ENCODE data around the gene SLC35D2.

The SLC35D2 gene

GRCh38 chr9:96383165-96383942, at the start of gene SLC35D2:
Gene SLC35D2 (minus strand): TSS chr9:96383711. CDS start chr9:96383634, 77 bp downstream.
- FAIRE-seq, result no peak
- peak; percentile 78 for DNase-seq (ENCODE audit: low spot score)

DNA sequence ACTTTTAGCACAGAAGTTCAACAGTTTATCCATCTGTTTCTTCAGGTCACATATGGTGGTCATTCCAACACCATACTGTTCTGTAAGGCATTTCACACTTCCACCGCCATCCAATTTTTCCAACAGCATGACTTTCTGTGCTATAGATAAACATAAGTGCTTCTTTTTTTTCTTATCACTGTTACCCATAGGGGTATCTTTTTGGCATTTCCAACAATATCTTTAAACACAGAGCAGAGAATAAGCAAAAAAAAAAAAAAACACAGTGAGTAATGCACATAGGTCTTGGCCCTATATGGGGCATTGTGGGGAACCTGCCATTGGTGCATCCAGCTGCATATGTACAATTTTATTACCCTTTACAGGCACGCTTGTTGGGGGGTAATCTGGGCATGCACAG, 46.9 kb upstream of the SLC35D2 start:
- DNase-seq (ENCODE audit: low spot score) (no peak), FAIRE-seq (no peak)

DNA sequence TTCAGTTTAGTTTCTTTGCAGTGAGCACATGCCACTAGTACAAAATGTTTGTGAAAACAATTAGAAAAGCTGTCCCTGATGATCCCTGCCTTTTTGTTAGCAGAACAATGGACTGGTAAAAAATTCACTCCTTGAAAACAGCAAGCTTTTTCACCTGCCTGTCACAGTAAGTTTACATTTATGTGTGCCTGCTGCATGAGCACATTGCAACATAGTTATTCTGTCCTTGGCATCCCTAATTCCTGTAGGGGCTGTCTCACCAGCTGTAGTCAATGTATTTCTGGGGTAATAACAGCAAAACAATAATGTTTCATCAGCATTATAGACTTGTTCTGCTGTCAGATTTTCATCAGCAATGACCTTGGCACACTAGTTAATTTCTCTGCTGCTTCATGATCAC, 46.2 kb upstream of the SLC35D2 start:
- FAIRE-seq, result no peak
- DNase-seq (ENCODE audit: low spot score), result no peak

- FAIRE-seq (no peak), DNase-seq (ENCODE audit: low spot score) (no peak)
Measured at GRCh38 chr9:96425500-96426169, 42.1 kb upstream of the SLC35D2 start.

- no peak for FAIRE-seq
- DNase-seq (ENCODE audit: low spot score), result no peak
Measured at GRCh38 chr9:96423985-96424336, 40.5 kb upstream of the SLC35D2 start.

- FAIRE-seq, result no peak
- no peak for DNase-seq (ENCODE audit: low spot score)
Measured at GRCh38 chr9:96423322-96423984, 39.9 kb upstream of the SLC35D2 start.

DNA sequence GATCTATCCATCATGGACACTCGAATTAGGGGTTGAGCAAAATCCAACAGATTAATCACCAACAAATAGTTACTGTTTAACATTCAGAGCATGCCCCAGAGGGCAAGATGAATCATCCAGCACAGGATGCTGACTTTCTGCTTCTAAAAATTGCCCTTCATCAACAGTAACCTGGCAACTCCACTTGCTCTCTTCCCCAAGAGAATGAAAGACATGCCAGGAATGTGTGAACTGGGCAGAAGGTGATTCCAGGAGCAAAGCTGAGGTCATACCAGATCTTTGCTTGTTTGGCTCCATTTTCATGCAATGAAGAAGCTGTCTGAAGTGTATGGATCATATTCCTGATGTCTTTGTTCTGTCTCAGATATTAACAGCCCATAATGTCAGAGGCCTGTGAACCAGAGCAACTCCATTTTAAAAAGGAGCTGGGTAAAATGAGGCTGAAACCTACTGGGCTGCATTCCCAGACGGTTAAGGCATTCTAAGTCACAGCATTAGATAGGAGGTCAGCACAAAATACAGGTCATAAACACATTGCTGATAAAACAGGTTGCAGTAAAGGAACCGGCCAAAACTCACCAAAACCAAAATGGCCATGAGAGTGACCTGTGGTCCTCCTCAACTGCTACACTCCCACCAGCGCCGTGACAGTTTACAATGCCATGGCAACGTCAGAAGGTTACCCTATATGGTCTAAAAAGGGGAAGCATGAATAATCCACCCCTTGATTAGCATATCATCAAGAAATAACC, 37.1 kb upstream of the SLC35D2 start:
- peak; percentile 5 for FAIRE-seq
- DNase-seq (ENCODE audit: low spot score), result peak; percentile 83

DNA sequence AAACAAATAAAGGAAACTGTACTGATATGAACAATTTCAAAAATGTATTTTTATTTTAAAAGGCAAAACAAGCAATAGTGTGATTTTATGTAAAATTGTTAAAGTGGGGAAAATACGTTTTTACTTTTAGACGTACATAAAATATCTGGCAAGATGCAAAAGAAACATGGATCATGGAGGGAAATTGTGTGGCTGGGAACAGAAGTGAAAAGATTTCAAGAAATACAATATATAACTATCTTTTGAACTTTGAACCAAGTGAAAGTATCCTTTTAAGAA, 36.1 kb upstream of the SLC35D2 start:
- FAIRE-seq (no peak), DNase-seq (ENCODE audit: low spot score) (no peak)

GRCh38 chr9:96418920-96419690, 35.6 kb upstream of the SLC35D2 start:
- no peak for FAIRE-seq
- DNase-seq (ENCODE audit: low spot score), result peak; percentile 78

GRCh38 chr9:96418083-96418919, 34.8 kb upstream of the SLC35D2 start, which contains the start of gene ZNF367:
Gene ZNF367 (minus strand): TSS chr9:96418370. CDS start chr9:96418032, 338 bp downstream.
- no peak for FAIRE-seq
- DNase-seq (ENCODE audit: low spot score), result peak; percentile 97

GRCh38 chr9:96417661-96418082, 34.2 kb upstream of the SLC35D2 start:
- no peak for DNase-seq (ENCODE audit: low spot score)
- no peak for FAIRE-seq

DNA sequence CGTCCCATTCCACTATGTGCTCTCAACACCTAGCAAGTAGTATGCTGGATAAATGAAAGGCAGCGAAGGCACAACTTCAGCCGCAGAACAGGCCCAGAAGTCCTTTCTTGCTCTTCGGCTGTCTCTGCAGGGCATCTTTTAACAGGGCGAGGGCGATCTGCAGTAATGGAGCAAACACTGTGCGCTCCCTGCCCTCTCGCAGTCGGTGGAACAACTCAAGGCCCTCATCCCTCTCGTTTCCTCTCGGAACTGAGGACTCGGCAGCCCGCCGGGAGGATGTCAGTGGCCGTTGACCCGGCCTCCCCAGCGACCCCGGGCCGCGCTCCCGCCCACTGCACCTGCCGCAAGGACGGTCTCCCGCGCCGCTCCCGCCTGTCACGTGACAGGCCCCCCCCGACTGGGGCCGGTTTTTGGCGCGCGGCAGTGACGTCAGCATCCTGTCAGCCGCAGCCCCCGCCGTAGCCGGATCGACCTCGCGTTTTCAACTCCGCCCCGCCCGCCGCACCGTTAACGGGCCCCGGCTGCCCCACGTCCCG, 33.6 kb upstream of the SLC35D2 start:
- DNase-seq (ENCODE audit: low spot score) (peak; percentile 91), FAIRE-seq (no peak)

- DNase-seq (ENCODE audit: low spot score) (no peak), FAIRE-seq (no peak)
Measured at GRCh38 chr9:96413302-96414221, 30.1 kb upstream of the SLC35D2 start.

DNA sequence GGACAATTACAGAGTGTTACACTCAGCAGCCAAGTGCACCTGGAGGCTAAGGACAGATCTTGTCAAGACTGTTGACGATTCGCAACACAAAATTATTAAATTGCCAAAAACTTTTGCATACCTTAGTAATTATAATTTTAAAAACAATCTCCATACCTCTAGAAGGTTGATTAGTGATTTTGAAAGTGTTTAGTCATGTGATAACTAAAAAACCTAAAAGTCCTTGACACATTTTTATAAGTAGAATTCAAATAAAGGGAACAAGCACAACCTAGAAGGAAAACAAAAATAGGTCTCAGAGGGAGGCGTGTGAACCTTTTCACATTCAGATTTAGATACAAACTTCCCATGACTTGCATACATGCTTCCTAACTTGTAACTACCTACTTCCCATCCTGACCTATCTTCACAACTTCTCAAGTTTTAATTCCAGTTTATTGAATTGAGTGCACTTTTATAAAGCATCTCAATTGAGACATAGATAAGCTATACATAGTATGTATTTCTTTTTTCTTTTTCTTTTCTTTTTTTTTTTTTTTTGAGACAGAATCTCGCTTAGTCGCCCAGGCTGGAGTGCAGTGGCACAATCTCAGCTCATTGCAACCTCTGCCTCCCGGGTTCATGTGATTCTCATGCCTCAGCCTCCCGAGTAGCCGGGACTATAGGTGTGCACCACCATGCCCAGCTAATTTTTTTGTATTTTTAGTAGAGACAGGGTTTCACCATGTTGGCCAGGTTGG, 28.8 kb upstream of the SLC35D2 start:
- FAIRE-seq, result no peak
- no peak for DNase-seq (ENCODE audit: low spot score)

DNA sequence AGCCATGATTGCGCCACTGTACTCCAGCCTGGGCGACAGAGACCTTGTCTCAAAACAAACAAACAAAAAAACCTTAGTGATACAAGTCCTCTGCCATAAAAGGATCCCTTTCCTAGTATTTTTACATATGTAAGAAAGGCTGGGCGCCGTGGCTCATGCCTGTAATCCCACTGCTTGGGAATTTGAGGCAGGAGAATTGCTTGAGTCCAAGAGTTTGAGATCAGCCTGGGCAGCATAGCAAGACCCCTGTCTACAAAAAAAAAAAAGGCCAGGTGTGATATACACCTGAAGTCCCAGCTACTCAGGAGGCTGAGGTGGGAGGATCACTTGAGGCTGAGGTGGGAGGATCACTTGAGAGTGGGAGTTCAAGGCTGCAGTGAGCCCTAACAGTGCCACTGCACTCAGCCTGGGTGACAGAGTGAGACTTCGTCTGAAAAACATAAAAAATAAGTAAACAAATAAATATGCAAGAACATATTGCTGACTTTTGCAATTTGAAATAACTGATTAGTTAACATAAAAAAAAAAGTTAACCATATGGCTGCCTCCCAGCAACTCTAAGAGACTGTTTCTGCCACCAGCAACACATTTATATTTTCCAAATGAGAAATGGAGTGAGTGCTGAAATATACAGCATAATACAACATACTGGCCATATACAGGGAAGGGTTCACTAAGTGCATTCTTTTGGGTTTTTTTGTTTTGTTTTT, 27.8 kb upstream of the SLC35D2 start:
- DNase-seq (ENCODE audit: low spot score), result no peak
- FAIRE-seq, result no peak

DNA sequence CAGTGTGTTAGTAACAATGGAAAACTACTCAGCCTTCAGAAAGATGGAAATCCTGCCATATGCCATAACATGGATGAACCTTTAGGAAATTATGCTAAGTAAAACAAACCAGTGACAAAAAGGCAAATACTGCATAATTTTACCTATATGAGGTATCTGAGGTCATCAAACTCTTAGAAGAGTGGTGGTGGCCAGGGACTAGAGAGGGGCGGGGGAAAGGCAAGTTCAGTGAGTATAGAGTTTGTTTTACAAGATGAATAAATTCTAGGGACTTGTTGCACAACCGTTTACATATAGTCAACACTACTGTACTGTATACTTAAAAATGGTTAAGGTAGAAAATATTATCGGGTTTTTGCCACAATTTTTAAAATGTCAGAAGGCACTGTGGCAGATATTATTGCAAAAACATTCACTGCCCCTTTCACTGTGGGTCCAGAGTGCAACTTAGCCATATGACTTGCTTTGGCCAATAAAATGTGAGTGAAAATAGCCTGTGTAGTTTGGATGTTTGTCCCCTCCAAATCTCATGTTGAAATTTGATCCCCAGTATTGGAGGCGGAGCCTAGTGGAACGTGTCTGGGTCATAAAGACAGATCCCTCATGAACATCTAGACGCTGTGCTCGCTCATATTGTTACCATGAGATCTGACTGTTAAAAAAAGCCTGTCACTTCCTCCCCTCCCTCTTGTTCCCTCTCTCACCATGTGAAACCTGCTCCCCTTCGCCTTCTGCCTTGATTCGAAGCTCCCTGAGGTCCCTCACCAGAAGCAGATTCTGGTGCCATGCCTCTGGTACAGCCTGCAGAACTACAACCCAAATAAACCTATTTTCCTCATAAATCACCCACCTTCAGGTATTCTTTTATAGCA, 25.1 kb upstream of the SLC35D2 start:
- no peak for FAIRE-seq
- DNase-seq (ENCODE audit: low spot score), result no peak
